Placental pericyte (primary cell): ENCODE measurements around the gene ZNF302. TPM values are rescaled to one million over a fixed set of nuclear protein-coding genes. Genes with fewer than 3 reads are reported as not detected.

Experiments
- small RNA-seq: library from RNA; depleted of rRNA; stranded (forward); fragments of <200 nt; gene quantifications from one replicate; pipeline ENCODE3, GENCODE V24; 2012; ENCODE audit warnings: low replicate concordance
- total RNA-seq: library from RNA; depleted of rRNA; stranded (reverse); fragments of >200 nt; gene quantifications from 2 replicates; pipeline ENCODE4 v1.2.3, GENCODE V29; 2012

ZNF302 gene
- total RNA-seq: 10.7 and 15.3 TPM in 2 replicates

GRCh38 chr19:34677386-34678084 lies at the start of gene ZNF302:
Gene ZNF302, plus strand, starts transcription at chr19:34677678. Its CDS starts 1,127 bp downstream, at chr19:34678805.

GRCh38 chr19:34676697-34677385 lies 637 bp upstream of the ZNF302 start, which contains the start of gene SCGB2B2:
Gene SCGB2B2, minus strand, starts transcription at chr19:34677159. Its CDS starts 82,596 bp downstream, at chr19:34594563.

GRCh38 chr19:34733746-34734536 lies 56.5 kb downstream of the ZNF302 start, which contains the start of gene ZNF181:
Gene ZNF181, plus strand, starts transcription at chr19:34734243. Its CDS starts 795 bp downstream, at chr19:34735038.

Small RNA genes lying within 50 kb of the gene (small RNA-seq; reads per million reads assigned to genes)
- not detected for gene RF00611

Other genes with a start within 250 kb of the ZNF302 start
- gene UBA2, start 249.3 kb upstream of the ZNF302 start, total RNA-seq: 118 and 132 TPM in 2 replicates
- gene WTIP, start 195.9 kb upstream of the ZNF302 start, total RNA-seq: 31.6 and 40.3 TPM in 2 replicates
- gene SCGB2B2, start 519 bp upstream of the ZNF302 start, total RNA-seq: under 0.01 and 0.22 TPM in 2 replicates
- 9.4 and 15.5 TPM in 2 replicates for gene ZNF181, start 56.6 kb downstream of the ZNF302 start, total RNA-seq
- gene ZNF599, start 95.5 kb downstream of the ZNF302 start, total RNA-seq: 4.6 and 6.1 TPM in 2 replicates
- 1.3 and 3.7 TPM in 2 replicates for gene ZNF30, start 249.2 kb downstream of the ZNF302 start, total RNA-seq